ENCODE results near the gene CTIF.

CTIF gene

DNA sequence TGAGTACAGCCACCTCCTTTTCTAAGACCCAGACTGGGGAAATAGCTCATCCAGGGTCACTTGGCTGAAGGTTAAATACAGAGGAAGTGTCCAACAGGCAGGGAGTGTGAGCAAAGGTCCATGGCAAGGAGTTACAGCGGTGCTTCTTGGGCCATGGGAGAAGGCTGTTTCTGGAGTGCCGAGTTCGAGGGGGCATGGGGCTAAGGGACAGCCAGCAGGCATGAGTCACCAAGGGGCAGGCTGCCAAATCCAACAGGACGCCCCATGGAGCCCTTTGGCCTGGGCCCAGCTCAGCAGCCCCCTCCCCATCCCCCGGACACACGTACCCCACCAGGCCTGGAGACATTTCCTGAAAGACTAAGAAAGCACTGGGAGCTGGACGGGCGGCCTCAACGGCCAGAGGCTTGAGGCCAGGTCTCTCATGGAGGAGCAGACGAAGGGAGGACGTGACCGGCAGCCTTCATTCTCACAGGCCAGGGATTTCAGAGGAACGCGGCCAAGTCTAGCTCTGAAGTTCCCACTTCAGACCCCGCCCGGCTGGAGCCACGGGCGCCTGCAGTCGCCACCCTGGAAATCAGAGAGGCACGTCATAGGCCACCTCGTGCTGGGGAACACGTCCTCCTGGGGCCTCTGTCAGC, 251.5 kb downstream of the CTIF start:
- DNase-seq (ENCODE audit: low spot score) = no peak

DNA sequence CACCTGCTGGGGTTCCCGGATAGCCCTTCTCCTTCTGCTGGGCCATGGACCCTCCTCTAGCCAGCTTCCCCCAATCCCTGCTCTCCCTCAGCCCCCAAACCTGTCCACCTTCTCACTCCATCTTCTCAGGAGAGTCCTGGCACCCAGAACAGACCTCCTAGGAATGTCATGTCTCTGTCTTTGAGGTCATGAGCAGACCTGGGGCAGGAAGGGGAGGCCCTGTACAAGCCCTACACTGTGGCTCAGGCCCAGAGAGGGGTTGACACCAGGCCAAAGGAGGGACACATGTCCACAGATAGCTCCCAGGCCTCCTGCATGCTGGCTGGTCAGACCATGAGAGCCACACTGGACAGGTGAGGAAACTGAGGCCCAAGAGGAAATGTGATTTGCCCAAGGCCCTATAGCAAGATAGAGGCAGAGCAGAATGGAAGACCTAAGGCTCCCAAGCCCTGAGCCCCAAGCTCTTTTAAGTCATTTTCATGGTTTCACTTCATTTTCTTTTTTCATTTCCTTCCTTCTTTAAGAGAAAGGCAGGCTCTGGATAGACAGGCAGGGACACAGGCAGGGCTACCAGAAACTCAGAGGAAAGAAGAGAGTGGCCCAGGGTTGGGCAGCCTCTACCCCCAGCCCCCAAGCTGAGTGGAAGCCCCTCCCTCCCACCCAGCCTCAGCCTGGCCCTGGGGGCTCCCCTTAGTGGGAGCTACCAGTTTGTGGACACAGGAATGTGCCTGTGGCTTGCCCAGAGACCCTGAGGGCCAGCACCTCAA, 252.2 kb downstream of the CTIF start:
- no peak for DNase-seq (ENCODE audit: low spot score)

DNA sequence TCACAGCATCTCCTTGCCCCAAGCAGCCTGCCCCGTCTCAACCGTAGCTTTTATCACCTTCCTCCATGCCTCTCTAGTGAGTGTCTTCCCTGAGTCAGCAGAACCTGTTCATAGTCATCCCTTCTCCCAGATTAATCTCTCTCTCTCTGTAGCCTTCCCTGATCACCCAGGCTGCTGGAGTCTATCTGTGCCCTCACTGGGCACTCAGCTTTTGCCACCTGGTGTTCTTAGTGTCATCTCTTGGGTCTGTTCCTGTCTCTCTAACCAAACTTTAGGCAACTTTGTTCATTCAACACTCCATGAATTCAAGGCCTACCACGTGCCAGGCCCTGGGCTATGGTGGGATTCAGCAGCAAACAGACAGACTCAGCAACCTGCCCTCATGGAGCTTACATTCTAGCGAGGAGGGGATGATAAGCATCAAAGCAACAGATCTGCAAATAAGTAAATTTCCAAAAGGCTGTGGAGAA, 252.8 kb downstream of the CTIF start:
- no peak for DNase-seq (ENCODE audit: low spot score)

DNA sequence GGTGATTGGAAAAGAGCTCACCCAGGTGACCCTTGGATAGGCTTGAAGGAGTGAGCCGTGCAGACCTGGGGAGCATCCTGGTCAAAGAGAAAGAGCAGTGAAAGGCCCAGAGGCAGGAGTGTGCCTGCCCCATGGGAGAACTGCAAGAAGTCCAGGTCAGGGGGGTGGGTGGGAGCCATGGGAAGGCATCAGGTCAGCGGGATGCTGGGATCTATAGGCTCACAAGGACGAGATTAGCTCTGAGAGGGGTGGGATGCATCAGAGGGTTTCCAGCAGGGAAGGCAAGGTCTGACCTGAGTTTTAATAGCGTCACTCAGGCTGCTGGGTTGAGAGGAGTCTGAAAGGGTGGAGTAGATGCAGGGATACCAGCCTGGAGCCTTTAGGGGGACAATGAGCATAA, 253.3 kb downstream of the CTIF start:
- no peak for DNase-seq (ENCODE audit: low spot score)

DNA sequence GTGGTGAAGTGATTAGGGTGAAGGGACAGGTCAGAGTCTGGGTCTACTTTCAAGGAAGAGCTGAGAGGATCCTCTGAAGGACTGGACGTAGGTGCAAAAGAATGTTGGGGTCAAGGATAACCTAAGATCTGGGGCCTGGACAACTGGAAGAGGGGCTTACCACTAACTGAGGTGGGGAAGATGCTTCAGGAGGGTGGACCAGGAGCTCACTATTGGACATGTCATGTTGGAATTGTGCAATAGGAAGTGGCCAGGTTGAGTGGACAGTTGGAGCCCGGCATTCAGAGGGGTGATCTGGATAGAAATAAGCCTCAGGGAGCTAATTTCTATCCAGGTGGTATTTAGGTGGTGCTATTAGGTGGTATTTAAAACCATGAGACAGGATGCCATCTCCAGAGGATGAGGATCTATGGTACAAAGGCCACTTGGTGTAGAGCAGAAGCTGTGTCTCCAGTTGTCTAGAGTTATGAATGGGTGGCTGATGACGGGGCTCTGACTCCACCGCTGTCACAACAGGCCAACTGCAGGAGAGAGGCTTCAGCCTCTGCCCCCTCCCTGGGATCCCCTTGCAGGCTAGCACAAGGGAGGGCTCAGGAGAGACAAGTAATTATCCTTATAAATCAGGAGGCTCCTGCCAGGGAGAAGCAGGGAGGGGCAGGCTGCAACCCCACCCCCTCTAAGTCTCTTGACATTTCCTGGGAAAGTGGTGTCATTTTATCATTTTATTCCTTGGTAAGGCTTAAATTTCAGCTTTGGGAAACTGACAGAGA, 254.0 kb downstream of the CTIF start:
- no peak for DNase-seq (ENCODE audit: low spot score)

DNA sequence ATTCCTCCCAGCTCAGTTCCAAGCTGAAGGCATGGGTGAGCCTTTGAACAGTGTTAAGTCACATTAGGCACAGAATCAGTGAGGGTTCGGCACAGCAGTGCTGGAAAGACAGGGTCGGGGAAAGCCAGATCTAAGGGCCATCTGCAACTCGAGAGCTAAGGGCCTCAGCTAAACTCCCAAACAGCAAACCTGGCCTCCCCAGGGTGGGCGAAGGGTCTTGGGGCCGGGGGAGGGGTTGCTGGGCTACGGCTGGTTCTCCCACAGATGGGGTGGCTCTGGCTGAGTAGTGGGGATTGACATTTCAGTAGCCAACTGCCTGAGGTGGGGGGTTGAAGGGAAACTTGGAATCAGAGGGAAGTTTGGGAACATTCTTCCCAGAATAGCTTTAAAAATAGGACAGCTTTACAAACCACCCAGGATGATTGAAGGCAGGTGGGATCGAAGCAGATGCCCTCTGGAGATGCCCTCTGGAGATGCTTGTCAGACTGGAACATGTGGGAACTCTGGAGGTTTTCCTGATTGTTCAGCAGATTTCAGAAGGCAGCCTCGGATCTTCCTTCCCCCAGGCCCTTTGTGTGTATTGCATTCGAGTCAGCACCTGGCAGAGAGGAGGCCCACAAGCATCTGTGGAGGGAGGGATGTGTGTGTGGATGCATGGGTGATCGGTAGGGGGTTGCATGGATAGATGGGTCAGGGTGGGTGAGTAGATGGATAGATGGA, 255.6 kb downstream of the CTIF start:
- no peak for DNase-seq (ENCODE audit: low spot score)

DNA sequence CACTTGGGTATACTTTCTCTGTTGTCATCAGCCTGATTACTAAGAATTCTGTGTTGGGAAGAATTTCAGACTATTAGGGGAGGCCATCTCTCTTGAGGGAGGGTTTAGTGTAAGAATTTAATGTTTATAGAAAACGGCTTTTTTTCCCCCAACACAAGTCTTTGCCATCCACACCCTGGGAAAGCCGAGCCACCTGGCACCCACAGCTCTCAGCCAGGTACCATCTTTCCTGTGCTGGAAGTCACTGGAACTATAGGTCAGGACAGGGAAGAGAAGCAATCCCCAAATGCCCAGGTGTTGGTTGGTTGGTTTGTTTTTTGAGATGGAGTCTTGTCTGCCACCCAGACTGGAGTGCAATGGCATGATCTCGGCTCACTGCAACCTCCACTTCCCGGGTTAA, 256.9 kb downstream of the CTIF start:
- DNase-seq (ENCODE audit: low spot score) = no peak

DNA sequence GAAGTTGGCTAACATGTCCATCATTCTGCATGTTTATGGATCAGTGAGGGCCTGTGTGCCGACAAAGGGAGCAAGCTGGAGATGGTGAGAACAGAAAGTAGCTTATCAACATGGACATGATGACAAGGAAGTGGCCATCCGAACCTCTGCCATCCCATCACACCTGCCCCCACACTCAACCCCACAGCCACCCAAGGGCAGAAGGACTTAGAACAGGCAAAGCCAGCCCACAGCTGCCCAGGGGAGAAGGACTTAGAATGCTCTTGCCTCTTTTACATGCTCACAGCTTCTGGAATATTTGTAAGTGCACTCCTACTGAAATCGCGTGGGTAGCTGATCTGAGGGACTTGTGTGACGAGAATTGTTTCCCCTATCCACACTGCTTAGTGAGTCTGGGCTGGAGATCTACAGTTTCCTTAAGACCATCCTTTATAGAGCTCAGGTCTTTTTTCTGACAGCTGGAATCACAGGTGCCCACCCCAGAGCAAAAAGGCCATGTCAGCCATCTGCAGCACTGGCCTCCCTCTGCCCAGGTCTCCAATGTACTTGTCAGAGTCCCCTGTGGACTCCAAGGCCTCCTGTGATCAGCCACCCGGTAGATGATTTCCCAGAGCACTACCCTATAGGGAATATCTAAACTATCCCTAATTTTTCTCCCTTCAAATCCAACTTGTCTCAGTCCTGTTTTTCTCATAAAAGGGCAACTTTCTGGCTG, 257.8 kb downstream of the CTIF start:
- no peak for DNase-seq (ENCODE audit: low spot score)

DNA sequence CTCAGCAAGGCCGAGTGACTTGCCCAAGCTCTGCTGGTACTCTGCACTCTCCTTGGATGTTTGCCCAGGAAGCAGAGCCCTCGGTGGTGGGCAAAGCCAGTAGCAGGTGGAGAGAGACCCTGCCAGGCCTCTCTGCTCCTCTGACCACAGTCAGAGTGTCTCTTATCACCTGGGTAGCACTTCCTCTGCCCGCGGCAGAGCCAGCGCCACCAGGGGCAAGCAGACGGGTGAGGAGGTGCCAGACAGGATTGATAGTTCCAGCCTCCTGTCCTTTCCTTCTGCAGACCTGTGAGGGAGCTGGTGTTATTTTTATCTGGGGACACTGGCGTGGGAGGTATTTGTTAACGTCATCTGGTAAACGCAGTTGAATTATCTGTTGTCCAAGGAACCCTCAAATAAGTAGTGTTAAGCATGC, 259.0 kb downstream of the CTIF start:
- DNase-seq (ENCODE audit: low spot score) = no peak

DNA sequence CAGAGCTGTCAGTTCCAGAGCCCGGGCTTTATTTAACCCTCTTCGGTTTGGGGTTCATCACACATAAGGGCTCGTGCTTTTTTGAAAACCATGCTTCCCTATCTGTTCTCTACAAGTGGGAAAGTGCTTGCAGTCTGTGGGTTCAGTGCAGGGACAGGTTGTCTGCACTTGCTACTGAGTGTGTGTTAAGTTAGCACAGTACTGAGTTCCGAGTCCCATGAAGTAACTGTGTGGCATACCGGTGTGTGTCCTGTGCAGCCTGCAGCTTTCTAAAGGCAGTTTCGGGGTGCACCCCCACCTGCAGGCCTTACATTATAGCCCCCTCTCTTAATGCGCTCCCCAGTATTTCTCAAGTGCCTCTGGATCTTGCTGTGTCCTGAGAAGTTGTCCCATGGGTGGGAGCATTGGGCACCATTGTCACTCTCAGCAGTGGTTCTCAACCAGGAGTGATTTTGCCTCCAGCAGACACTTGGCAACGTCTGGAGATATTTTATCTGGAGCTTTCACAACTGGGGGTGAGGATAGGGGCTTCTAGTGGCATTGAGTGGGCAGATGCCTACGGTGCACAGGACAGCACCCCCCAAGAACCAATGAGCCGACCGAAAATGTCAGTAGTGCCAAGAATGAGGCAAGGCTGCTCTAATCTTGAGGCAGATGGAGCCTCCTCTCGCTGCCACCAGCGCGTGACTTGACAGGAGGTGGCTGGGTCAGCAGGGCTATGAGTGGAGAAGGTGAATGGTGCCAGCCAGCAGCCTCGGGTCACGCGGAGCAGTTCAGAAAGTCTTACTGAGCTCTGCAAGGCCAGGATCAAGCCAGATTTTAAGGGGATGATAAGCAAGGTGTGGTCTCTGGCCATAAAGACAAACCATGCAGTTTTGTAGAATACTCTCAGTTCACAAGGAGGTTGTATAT, 259.8 kb downstream of the CTIF start:
- no peak for DNase-seq (ENCODE audit: low spot score)

DNA sequence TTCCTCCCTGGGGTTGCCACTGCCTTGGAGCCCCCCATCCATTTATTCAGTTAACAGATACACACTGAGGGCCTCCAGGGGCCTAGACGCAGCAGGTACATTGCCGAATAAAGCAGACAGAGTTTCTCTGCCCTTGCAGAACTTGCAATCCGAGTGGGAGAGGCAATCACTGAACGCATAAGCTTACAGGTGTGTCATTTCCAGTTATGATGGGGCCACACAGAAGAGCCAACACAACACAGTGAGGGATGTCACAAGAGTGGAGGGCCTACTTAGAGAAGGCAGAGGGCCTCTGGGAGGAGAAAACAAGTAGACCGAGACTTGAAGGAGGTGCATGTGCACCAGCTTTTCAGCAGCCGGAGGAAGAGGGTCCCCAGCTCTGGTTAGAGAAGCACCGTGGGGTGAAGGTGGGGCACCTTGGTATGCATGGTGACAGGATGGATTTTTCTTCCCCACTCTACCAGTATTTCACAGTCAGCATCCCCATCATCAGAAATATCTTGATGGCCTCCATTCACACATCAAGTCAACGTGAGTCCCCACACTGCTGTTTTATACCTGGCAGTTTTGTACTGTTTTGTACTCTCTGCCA, 261.0 kb downstream of the CTIF start:
- DNase-seq (ENCODE audit: low spot score) = no peak

DNA sequence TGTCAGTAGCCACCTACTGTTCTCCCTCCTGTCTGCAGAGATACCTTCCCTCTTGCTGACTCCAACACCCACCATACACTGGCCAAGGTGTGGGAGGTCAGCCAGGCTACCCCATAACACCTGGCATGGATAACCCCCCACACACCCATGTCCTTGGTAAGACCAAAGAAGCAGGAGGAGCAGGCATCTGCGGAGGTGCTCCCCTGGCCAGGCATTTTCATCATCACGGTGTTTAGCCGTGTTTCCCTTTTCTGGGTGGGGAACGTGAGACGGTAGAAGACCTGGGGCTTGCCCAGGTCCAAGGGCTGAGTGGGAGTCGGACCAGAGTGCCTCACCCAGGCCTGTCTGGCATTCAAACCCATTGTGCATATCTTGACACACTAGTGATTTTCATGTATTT, 261.6 kb downstream of the CTIF start:
- DNase-seq (ENCODE audit: low spot score) = no peak

DNA sequence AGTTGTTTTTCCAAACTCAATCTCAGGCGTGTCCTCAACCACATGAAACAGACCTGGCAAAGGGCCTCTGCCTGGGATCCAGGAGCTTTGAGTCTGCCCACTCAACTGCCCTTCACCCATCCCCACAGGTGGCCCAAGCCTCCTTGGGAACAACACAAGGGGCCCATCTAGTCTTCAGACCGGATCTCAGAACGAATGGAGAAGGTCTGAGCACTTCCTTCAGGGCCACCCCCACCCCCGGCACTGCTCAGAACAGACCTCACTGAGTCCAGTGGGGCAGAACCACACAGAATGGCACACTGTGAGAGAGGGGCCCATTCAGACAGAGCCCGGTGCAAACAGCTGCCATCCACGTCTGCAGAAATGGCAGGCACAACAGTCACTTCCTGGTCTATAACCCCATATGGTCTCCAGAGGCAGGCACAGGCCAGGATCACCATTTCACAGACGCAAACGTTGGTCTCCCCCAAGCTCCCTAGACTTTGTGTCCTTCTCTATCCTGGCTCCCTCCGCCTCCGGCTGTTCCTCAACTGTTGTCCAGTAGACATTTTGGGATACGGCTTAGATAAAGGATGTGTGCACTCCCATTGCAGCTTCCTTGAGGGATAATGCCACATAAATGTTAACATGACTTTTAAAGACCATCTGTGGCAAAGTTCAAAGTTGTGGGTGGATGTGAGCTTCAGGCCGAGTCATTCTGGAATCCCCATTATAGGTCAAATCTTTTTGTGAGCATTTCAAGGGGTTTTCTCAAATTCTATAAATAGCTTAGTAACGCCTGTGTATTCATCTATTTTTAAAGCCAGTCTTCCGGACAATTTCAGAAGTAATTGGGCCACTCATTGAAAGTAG, 262.3 kb downstream of the CTIF start:
- no peak for DNase-seq (ENCODE audit: low spot score)

DNA sequence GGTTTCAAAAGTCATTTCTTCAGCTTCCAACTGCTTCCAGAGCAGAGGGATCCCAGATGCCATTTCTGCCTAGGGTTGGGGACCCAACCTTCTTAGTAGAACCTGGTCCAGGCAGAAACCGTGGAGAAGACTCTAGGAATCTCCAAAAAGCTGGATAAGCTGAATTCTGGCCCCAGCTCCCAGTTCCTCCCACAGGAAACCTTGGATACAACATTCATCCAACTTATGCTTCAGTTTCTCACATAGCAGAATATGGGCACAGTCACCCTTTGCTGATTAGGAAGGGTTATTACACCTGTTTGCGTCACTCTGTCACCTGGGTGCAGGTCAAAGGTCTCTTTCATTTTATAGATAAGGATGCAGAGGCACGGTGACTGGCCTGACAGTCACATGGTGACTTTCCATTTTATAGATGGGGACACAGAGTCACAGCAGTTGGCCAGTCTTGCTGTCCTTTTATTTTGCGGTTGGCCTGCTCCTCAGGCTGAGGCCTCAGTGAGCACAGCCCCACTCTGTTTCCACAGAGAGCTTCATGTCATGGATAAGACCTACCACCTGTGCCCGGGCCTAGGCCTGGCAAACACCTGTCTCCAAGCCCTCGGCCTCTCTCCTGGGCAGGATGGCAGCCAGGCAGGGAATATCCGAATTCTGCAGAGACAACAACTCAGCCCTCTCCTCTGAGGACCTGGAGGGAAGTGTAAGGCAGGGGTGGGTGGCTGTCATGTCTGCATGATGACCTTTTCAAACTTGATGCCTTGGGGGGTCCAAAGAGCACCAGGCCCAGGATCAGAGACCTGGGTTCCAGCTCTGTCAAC, 263.1 kb downstream of the CTIF start:
- DNase-seq (ENCODE audit: low spot score) = no peak

DNA sequence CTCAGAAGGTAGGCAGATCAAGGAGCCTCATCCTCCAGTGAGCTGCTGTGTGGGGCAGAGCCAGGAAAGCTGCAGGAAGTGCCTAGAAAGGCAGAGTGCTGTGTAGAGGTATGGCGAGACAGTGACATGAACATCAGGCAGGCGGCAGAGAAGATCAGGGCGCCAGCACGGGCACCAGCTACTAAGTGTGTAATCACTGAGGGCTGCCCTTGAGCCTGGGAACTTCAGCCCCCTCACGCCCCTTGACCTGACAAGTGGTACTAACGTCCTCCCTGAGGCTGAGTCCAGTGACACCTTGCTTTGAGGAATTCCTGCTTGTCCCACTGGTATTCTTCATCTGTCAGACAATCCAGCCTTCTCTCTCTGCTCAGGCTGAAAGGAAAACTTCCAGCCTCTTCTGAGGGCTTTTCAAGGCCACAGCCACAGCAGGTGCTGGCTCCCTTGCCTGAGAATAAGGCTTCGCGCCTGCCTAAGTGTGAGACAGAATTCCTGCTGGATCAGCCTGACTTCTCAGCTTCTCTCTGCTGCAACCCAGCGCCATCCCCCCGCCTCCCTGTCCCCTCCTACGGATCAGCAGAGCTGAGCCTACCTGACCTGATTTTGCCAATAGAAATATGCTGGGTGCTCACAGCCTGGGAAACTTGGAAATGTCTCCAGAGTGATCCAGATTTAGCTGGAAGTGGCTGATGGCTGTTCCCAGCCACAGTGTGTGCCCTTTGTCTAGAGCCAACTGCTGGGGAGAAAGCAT, 263.9 kb downstream of the CTIF start:
- no peak for DNase-seq (ENCODE audit: low spot score)

DNA sequence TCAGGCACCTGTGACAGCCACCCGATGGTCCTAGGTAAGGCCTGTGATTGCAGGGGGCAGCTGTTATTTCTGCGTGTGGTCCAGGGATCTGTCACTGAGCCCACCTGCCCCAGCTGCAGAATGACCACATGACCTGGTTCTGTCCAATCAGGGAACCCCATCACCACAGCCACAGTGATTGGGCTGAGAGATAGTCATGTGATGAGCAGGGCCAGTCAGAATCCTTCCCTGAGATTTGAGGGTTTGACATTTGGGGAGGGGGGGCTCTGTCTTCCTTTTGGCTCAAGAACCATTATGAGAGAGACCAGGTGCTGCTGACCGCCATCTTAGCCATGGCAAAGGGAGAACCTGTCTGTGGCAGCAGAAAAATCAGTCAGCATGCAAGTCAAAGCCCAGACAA, 264.7 kb downstream of the CTIF start:
- no peak for DNase-seq (ENCODE audit: low spot score)

DNA sequence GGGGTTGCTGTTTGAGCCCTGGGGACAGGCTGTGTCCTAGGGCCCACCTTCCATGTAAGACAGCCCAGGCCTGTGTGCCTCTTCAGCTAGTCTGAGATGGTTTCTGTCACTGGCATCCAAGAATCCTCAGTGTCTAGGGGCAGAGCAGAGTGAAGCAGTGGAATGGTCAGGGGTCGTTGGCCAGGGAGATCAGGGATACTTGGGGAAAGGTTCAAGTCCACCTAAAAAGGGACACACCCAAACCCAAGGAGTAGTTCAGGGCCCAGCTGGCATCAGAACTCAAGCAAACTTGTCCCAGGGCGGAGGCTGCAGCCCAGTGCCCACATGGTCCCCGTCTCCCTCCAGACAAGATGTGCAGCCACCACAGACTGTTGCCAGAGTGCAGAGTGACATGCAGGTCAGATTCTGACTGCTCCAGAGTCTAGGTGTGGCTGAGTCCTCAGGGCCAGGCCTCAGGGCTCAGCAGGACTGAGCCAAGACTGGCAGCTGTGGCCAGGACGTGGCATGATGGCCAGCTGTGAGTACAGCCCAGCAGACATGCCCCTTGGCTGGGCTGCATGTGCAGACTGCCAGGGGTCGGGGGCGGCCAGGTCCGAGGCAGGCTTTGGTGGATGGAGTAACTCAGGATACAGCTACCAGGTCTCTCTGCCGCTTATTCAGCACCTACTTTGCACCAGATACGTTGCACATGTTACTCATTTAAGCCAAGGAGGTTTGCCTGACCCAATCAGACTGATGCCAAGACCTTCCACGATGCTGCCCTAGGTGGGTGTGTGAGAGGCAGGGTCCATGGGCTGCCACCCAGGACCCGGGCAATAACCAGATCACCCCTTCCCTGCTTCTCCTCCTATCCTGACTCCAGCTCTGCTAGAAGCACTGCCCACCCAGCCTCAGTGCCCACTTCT, 265.4 kb downstream of the CTIF start:
- DNase-seq (ENCODE audit: low spot score) = no peak

Data from COLO829 (cell line).